BJ (cell line): ENCODE results near the gene FOXJ3. TPM values are rescaled to one million over a fixed set of nuclear protein-coding genes. Genes with fewer than 3 reads are reported as not detected.

Experiments
- CTCF ChIA-PET: fragments of 350-600 bp; formaldehyde crosslinking; extraction: SDS; loops from one replicate; lab custom pipeline; 2021; ENCODE audit warnings: antibody characterized with exemption, inconsistent platforms; lab: Yijun Ruan, JAX
- POLR2A ChIA-PET: fragments of 300-600 bp; sonication (Branson Sonifier 250); formaldehyde crosslinking; extraction: SDS; loops from one replicate; lab custom pipeline; 2021; ENCODE audit warnings: antibody characterized with exemption; lab: Charles Lee
- DNase-seq: peaks from one replicate; pipeline ENCODE4 v3.0.0-alpha.2; 2011; ENCODE audit warnings: low read depth
- H3K27me3 ChIP-seq: 2 replicates; pipeline ENCODE4 v1.6.0; 2011; ENCODE audit warnings: low read length; ENCODE audit not compliant: control insufficient read depth, insufficient read depth
- H3K36me3 ChIP-seq: 2 replicates; pipeline ENCODE4 v1.5.1; 2011; ENCODE audit warnings: low read length; ENCODE audit not compliant: control insufficient read depth, insufficient read depth
- H3K4me3 ChIP-seq: 2 replicates; pipeline ENCODE4 v1.5.1; 2011; ENCODE audit warnings: low read depth, mild to moderate bottlenecking, control low read depth, low read length
- polyA plus RNA-seq: library from polyadenylated mRNA; depleted of rRNA; stranded (reverse); fragments of >200 nt; gene quantifications from 2 replicates; pipeline ENCODE4 v1.2.3, GENCODE V29; 2011
- TF ChIP-seq, protein P1 (sequence below): IDR thresholded peaks from 2 replicates; pipeline ENCODE4 v1.5.1; 2011; ENCODE audit warnings: low read depth, mild to moderate bottlenecking, control low read depth, inconsistent platforms, low read length, moderate library complexity; ENCODE audit not compliant: insufficient read depth

The FOXJ3 gene
- polyA plus RNA-seq, 1 experiment: 22.9 TPM

GRCh38 chr1:42328916-42329496 is 6.0 kb downstream of the FOXJ3 start:
- DNase-seq: no peak
- Histone ChIP-seq H3K27me3 (no peaks in the 10 kb centered on the region), H3K4me3 (no peak overlapping the region), H3K36me3 (no peaks in the 10 kb centered on the region)
- CTCF ChIA-PET: interaction anchor here (1.2 to 2.0 kb wide), 3 partner anchors 15 to 156 kb away, joined by 3 to 6 read pairs (median 4); no protein-coding TSS in a partner anchor
- TF ChIP-seq, protein P1, sequence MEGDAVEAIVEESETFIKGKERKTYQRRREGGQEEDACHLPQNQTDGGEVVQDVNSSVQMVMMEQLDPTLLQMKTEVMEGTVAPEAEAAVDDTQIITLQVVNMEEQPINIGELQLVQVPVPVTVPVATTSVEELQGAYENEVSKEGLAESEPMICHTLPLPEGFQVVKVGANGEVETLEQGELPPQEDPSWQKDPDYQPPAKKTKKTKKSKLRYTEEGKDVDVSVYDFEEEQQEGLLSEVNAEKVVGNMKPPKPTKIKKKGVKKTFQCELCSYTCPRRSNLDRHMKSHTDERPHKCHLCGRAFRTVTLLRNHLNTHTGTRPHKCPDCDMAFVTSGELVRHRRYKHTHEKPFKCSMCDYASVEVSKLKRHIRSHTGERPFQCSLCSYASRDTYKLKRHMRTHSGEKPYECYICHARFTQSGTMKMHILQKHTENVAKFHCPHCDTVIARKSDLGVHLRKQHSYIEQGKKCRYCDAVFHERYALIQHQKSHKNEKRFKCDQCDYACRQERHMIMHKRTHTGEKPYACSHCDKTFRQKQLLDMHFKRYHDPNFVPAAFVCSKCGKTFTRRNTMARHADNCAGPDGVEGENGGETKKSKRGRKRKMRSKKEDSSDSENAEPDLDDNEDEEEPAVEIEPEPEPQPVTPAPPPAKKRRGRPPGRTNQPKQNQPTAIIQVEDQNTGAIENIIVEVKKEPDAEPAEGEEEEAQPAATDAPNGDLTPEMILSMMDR: no peak
- POLR2A ChIA-PET: no interaction called here

DNA sequence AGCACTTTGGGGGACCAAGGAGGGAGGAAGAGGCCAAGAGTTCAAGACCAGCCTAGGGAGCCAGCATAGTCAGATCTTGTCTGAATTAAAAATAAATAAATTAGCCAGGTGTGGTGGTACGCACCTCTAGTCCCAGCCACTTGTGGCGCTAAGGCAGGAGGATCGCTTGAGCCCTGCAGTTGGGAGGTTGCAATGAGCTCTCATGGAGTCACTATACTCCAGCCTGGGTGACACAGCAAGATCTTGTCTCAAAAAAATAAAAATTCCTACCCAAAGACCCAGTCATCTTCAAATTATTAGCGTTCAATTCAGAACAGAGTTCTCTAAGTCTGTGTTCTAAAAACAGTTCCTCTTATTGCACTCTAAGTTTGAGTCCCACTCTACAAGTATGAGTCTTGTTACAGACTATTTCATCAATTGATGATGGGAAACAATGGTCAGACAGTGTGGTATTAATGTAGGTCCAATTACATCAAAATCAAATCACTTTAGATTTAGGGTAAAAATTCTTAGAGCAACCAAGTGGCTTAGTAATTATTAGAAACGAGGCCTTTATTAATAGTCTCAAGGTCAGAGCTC is 6.9 kb downstream of the FOXJ3 start:
- H3K27me3 ChIP-seq: no peaks in the 10 kb centered on the region
- ChIA-PET POLR2A (no interaction called here), CTCF (interaction anchor here (1.2 to 1.6 kb wide), 2 partner anchors 16 to 119 kb away, joined by 3 to 4 read pairs; no protein-coding TSS in a partner anchor)
- no peak for DNase-seq
- TF ChIP-seq, protein P1: no peak
- H3K4me3 ChIP-seq: no peak overlapping the region
- no peaks in the 10 kb centered on the region for H3K36me3 ChIP-seq

GRCh38 chr1:42325014-42325402 is 10.0 kb downstream of the FOXJ3 start:
- Histone ChIP-seq H3K4me3 (no peak overlapping the region), H3K36me3 (no peaks in the 10 kb centered on the region; the same call in 1 of the 2 replicates), H3K27me3 (no peaks in the 10 kb centered on the region)
- ChIA-PET POLR2A (no interaction called here), CTCF (interaction anchor here (2.0 kb wide), 1 partner anchor 152 kb away, joined by 4 read pairs; no protein-coding TSS in a partner anchor)
- DNase-seq: no peak
- TF ChIP-seq, protein P1: no peak

DNA sequence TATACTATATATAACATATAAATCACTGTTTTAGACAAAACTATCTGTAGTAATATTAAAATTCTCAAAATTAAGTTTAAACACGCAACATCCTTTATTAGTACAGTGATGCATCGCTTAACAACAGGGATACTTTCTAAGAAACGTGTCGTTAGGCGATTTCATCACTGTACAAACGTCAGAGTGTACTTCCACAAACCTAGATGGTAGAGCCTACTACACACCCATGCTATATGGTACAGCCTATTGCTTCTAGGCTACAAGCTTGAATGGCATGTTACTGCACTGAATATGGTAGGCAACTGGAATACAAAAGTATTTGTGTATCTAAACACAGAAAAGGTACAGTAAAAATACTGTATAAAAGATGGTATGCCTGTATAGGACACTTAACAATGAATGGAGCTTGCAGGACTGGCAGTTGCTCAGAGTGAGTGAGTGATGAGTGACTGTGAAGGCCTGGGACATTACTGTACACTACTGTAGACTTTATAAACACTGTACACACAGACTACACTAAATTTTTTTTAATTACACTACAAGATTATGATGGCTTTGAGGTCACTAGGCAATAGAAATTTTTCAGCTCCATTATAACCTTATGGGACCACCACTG is 10.5 kb downstream of the FOXJ3 start:
- DNase-seq: no peak
- TF ChIP-seq, protein P1: no peak
- H3K4me3 ChIP-seq: no peak overlapping the region
- no peaks in the 10 kb centered on the region for H3K27me3 ChIP-seq
- ChIA-PET CTCF (interaction anchor here (2.0 kb wide), 1 partner anchor 151 kb away, joined by 4 read pairs; no protein-coding TSS in a partner anchor), POLR2A (no interaction called here)
- no peaks in the 10 kb centered on the region; the same call in 1 of the 2 replicates for H3K36me3 ChIP-seq

DNA sequence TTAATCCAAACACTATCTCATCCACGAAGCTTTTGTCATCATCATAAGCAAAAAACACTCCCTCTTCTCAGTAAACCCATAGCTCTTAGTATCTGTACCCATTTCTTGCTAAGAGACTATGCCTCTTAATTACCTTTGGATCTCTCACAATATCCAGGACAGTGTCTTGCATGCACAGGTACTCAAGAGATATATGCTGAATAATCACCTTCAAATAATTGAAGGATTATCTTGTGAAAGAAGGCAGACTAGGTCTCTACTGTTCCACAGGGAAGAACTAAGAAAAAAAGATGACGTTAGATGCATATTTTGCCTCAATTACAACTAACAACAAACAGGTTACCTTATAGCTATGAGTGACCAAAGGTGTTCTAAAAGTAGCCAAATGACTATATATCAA is 11.5 kb downstream of the FOXJ3 start:
- CTCF ChIA-PET: no interaction called here
- no peak for DNase-seq
- TF ChIP-seq, protein P1: no peak
- no peaks in the 10 kb centered on the region for H3K27me3 ChIP-seq
- no peaks in the 10 kb centered on the region; the same call in 1 of the 2 replicates for H3K36me3 ChIP-seq
- POLR2A ChIA-PET: no interaction called here
- no peak overlapping the region for H3K4me3 ChIP-seq
